ENCODE results near the gene CACNA1H.

The CACNA1H gene

DNA sequence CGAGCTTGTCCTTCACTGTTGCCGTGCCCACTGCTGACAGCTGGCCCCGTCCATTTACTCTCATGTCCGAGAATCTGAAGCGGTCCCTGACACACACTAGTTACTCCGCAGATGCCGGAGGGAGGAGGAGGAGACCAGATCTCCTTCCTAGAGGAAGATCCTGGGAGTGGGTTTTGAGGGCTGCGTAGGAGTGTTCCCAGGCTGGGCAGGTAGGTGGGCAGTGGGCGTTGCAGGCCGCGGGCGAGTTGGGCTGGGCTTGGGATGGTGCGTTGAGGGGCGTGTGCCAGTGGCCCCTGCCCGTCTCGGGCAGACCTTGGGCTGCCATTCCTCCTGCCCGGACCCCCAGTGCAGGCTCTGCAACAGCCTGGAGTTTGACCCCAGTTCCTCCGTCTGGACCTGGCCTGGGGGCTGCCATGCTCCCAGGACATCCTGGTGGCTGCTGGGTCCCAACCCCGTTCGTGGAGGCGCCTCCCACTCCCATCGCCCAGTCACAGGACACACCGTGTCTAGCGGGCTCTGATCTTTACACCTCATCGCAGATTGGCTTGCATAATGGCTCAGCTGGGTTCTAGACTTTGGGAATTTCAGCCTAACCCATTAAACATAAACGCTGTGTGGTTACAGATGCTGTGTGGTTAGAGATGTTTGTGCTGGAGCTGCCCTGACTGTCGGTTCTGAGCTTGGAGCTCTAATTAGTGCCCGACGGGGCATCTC is 22.8 kb downstream of the CACNA1H start:
- no peak for DNase-seq (ENCODE audit: extremely low read depth, low read depth)
- TF ChIP-seq, protein P1, sequence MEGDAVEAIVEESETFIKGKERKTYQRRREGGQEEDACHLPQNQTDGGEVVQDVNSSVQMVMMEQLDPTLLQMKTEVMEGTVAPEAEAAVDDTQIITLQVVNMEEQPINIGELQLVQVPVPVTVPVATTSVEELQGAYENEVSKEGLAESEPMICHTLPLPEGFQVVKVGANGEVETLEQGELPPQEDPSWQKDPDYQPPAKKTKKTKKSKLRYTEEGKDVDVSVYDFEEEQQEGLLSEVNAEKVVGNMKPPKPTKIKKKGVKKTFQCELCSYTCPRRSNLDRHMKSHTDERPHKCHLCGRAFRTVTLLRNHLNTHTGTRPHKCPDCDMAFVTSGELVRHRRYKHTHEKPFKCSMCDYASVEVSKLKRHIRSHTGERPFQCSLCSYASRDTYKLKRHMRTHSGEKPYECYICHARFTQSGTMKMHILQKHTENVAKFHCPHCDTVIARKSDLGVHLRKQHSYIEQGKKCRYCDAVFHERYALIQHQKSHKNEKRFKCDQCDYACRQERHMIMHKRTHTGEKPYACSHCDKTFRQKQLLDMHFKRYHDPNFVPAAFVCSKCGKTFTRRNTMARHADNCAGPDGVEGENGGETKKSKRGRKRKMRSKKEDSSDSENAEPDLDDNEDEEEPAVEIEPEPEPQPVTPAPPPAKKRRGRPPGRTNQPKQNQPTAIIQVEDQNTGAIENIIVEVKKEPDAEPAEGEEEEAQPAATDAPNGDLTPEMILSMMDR (IDR thresholded peaks at IDR 0.05; ENCODE audit: low read depth, low read length): no peak

- TF ChIP-seq, protein P1 (IDR thresholded peaks at IDR 0.05; ENCODE audit: low read depth, low read length): no peak
- no peak for DNase-seq (ENCODE audit: extremely low read depth, low read depth)
Measured at GRCh38 chr16:1176280-1176897, 23.5 kb downstream of the CACNA1H start.

GRCh38 chr16:1177053-1177452 is 24.1 kb downstream of the CACNA1H start:
- no peak for DNase-seq (ENCODE audit: extremely low read depth, low read depth)

GRCh38 chr16:1177750-1178149 is 24.8 kb downstream of the CACNA1H start:
- TF ChIP-seq, protein P1 (IDR thresholded peaks at IDR 0.05; ENCODE audit: low read depth, low read length): no peak
- DNase-seq (ENCODE audit: extremely low read depth, low read depth): no peak

More at GRCh38 chr16:1177053-1177452, 24.1 kb downstream of the CACNA1H start:
- TF ChIP-seq, protein P1 (IDR thresholded peaks at IDR 0.05; ENCODE audit: low read depth, low read length): no peak

- TF ChIP-seq, protein P1 (IDR thresholded peaks at IDR 0.05; ENCODE audit: low read depth, low read length): no peak
- no peak for DNase-seq (ENCODE audit: extremely low read depth, low read depth)
Measured at GRCh38 chr16:1178295-1178910, 25.5 kb downstream of the CACNA1H start.

DNA sequence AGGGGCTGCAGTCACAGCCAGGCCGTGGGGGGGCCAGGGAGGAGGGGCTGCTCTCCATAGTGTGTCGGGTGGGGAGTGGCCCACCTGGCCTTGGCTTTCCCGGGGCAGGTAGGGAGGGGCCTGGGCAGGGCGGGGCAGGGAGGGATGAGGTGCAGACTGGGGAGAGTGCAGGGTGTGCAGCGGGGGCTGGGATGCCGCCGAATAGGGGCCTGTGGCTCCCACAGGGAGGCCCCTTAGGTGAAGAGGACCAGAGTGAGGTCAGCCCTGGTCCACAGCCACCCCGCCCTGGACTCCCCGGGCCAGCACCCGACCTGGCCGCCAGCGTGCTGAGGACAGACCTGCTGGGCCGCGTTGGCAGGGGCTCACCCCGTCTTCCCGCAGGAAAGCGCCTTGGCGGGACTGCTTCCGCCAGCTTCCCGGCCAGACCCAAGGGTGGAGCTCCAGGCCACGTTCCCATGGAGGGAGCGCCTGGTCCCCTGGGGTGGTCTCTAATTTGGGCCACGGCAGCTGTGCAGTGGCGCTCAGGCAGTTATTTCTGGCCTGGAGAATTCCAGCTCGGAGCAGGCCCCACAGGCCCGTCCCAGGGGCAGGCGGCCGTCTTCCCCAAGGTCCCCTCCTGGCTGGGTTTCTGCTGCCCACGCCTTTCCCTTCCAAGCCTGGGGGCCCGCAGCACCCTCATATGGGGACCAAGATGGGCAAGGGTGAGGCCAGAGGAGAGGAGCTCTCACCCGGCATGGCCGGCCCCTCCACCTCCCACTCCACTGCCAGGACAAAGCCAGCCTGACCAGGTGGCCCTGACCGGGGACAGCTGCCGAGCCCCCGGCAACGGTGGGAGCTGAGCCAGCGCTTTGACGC is 27.9 kb downstream of the CACNA1H start:
- DNase-seq (ENCODE audit: extremely low read depth, low read depth): no peak
- TF ChIP-seq, protein P1 (IDR thresholded peaks at IDR 0.05; ENCODE audit: low read depth, low read length): no peak
